CD4-positive, alpha-beta T cell treated with Interleukin-1 beta for 1 hour (primary cell): ENCODE data around the gene NOM1.

Experiments used
- DNase-seq, 2 donors: peaks; one replicate each; pipeline ENCODE4 v3.0.0-alpha.2; 2020 to 2022

The NOM1 gene

DNA sequence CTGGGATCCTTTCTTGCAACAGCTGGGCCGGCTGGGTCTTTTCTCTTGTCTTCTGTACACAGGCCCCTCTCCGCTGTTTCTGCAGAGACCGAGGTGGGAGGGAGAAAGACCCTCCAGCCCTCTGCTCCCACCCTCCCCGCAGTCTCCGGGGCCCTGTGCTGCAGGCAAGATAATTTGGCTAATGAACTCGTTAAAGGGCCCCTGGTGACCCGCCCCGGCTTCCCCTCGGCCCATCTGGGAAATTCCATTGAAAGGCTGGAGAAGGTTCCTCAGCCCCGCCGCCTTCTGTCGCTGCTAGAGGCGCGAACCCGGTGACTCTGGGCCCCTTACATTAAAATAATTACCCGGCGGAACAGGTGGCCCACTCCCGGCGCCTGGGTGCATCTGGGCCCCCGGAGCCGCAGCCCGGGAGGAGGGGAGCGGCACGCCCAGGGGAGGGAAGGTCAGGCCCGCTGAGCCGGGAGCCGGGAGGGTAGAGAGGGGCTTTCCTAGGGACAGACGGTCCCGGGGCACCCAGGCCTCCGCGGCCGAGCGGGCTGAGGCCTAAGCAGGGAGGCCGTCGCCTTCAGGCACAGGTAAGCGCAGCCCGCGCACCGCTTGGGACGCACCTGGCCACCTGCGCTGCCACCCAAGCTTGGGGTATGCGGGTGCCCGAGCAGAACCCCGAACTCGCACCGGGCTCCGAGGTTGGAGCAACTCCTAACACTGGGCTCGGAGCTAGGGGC lies 68.3 kb downstream of the NOM1 start:
- DNase-seq = no peak

- no peak for DNase-seq
Measured at GRCh38 chr7:157018328-157018996, 69.0 kb downstream of the NOM1 start.

- no peak for DNase-seq
Measured at GRCh38 chr7:157018997-157019608, 69.6 kb downstream of the NOM1 start.

- no peak for DNase-seq
Measured at GRCh38 chr7:157019718-157020451, 70.4 kb downstream of the NOM1 start.

DNA sequence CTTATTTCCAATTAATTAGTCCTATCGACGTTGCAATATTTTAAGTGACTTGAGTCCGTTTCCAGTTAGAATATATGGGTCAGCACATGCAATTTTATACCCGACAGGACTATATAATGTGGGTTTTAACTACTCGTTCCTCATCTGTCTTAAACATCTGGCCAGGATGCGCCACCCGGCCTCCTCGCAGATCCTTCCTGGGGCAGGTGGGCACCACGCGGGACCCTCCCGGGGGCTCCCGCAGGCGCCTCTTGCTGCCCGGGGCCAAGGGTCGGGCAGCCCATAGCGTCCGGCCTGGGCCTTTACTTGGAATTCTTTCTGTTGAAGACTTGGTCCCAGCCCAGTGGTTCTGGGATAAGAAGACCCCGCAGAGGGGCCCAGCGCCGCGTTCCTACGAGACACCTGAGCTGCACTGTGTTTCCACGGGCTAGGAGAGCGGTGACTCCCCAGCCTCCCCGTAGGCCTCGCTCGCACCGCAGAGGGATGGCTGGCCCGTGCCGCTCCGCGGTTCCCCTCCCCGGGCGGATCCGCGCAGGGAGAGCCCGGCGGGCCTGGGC lies 71.1 kb downstream of the NOM1 start:
- DNase-seq = no peak

DNA sequence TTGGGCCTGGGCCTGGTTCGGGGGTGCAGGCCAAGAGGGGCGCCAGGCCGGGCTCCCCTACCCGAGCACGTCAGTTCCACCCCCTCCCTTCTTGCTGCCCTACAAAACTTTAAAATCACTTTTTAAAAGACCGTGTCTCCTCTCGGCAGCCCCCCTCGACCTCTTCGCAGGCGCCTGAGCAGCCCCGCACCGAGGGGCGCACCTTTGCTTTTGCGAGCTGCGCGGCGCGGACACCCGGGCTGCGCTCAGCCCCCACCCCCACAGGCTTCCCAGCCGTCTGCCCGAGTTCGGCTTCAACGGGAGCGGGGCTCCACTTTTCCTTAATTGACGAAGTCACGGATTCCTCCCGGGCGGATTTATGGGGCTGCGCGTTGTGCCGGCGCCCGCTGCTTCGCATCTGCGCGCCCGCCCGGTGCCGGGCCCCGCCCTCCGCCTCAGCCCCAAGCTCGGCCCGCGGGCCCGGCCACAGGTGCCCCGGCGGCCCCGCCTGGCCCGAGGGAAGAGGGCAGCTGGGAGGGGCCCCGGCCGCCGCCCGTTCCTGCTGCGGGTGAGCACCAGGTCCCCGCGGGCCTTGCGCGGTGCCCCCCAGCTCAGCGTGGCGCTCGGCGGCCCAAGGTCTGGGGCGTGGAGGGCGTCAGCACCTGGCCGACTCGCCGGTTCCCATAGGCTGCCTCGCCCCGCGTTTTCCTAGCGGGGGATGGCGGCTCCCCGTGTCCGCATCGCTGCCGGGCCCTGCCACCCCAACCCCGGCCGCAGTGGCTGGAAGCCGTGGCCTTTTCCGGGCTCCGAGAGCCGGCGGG lies 71.8 kb downstream of the NOM1 start:
- DNase-seq = no peak

DNA sequence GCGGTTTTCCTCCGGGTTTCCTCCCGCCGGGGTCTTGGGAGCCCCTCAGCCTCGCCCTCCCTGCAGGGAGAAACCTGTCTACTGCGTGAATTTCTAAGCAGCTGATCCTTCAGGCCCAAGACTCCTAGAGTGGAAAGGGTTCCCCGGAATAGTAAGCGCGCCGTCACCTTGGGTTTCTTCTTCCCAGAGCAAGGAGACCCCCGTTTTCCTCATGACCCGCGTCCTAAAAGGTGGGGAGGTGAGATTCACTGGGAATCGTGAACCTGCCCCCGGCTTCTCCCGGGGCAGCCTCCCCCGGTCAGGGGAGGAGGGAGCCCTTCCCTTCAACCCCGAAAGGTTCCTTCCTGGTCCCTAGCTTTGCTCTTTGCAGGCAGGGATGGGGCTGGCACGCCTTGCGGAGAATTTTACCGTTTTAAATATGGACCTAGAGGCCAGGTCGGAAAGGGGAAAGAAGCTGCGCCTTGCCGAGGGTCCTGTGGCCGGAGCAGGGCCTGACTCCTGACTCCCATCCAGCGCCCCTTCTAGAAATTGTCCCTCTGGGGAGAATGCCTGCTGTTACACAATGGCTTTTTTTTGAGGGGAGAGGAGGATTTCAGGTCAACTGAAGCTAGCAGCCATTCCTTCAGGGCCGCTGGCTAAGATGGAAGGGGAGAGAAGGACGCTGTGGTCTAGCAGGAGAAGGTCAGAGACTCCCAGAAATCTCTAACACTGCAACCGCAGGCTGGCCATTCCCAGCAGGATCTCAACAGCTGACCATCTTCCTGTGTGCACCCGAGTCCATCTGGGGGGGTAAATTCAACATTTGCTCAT lies 72.6 kb downstream of the NOM1 start:
- DNase-seq = no peak
